ENCODE results near the gene SPPL2B. TPM values are rescaled to one million over a fixed set of nuclear protein-coding genes. Genes with fewer than 3 reads are reported as not detected.

The SPPL2B gene
- total RNA-seq, 1 donor from 2014 or later, result 77.0 TPM

- H3K27ac Mint-ChIP-seq (ENCODE audit: unreplicated experiment), result peak overlapping the region; percentile 23
- H3K4me1 Mint-ChIP-seq (ENCODE audit: unreplicated experiment), result peaks cover 19% of the 10 kb centered on the region
- DNase-seq (ENCODE audit: extremely low spot score, unreplicated experiment), result no peak
- H3K36me3 Mint-ChIP-seq (ENCODE audit: unreplicated experiment), result no peaks in the 10 kb centered on the region
- TF ChIP-seq, protein P1, sequence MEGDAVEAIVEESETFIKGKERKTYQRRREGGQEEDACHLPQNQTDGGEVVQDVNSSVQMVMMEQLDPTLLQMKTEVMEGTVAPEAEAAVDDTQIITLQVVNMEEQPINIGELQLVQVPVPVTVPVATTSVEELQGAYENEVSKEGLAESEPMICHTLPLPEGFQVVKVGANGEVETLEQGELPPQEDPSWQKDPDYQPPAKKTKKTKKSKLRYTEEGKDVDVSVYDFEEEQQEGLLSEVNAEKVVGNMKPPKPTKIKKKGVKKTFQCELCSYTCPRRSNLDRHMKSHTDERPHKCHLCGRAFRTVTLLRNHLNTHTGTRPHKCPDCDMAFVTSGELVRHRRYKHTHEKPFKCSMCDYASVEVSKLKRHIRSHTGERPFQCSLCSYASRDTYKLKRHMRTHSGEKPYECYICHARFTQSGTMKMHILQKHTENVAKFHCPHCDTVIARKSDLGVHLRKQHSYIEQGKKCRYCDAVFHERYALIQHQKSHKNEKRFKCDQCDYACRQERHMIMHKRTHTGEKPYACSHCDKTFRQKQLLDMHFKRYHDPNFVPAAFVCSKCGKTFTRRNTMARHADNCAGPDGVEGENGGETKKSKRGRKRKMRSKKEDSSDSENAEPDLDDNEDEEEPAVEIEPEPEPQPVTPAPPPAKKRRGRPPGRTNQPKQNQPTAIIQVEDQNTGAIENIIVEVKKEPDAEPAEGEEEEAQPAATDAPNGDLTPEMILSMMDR (IDR thresholded peaks at IDR 0.05), result no peak
- peaks cover 7% of the 10 kb centered on the region for H3K27me3 Mint-ChIP-seq (ENCODE audit: unreplicated experiment)
- no peak overlapping the region for H3K4me3 Mint-ChIP-seq (ENCODE audit: unreplicated experiment)
- peaks cover 4% of the 10 kb centered on the region for H3K9me3 Mint-ChIP-seq (ENCODE audit: unreplicated experiment)
These were observed 18.6 kb upstream of the SPPL2B start for GRCh38 chr19:2309734-2310362.

- no peak overlapping the region for H3K27ac Mint-ChIP-seq (ENCODE audit: unreplicated experiment)
- H3K27me3 Mint-ChIP-seq (ENCODE audit: unreplicated experiment), result peaks cover 7% of the 10 kb centered on the region
- no peak for DNase-seq (ENCODE audit: extremely low spot score, unreplicated experiment)
- H3K36me3 Mint-ChIP-seq (ENCODE audit: unreplicated experiment), result no peaks in the 10 kb centered on the region
- peaks cover 27% of the 10 kb centered on the region for H3K4me1 Mint-ChIP-seq (ENCODE audit: unreplicated experiment)
- TF ChIP-seq, protein P1 (IDR thresholded peaks at IDR 0.05), result no peak
- H3K9me3 Mint-ChIP-seq (ENCODE audit: unreplicated experiment), result peaks cover 9% of the 10 kb centered on the region
- H3K4me3 Mint-ChIP-seq (ENCODE audit: unreplicated experiment), result no peak overlapping the region
These were observed 17.4 kb upstream of the SPPL2B start for GRCh38 chr19:2311093-2311492.

DNA sequence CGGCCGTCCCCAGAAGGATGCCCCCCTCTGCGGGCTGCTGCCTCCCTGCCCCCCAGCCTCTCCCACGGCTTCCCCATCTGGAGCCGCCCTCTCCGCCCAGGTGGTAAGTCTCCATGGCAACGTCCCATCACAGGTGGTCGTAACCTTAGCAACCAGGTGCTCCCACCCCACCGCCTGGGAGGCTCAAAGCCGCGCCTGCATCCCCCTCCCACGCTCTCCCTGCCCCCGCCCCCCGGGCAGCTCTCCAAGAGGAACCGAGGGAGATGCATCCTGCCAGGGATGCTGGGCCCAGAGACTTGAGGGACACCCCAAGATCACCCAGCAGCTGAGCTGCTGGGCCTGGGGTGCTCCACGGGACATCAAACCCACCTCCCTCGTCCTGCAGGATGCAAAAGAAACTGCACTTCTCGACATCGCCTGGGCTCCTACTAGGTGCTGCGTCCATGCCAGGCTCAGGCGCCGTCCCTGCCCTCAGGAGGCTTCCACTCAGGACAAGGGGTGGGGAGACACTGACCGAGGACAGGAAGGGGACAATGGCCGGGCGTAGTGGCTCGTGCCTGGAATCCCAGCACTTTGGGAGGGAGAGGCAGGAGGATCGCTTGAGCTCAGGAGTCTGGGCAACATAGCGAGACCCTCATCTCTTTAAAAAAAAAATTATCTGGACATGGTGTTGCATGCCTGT, 15.5 kb upstream of the SPPL2B start:
- H3K36me3 Mint-ChIP-seq (ENCODE audit: unreplicated experiment), result no peaks in the 10 kb centered on the region
- peaks cover 9% of the 10 kb centered on the region for H3K9me3 Mint-ChIP-seq (ENCODE audit: unreplicated experiment)
- H3K4me3 Mint-ChIP-seq (ENCODE audit: unreplicated experiment), result no peak overlapping the region
- H3K27me3 Mint-ChIP-seq (ENCODE audit: unreplicated experiment), result peaks cover 4% of the 10 kb centered on the region
- no peak overlapping the region for H3K27ac Mint-ChIP-seq (ENCODE audit: unreplicated experiment)
- H3K4me1 Mint-ChIP-seq (ENCODE audit: unreplicated experiment), result peaks cover 39% of the 10 kb centered on the region
- TF ChIP-seq, protein P1 (IDR thresholded peaks at IDR 0.05), result no peak
- DNase-seq (ENCODE audit: extremely low spot score, unreplicated experiment), result no peak

GRCh38 chr19:2315121-2315817, 13.2 kb upstream of the SPPL2B start:
- H3K36me3 Mint-ChIP-seq (ENCODE audit: unreplicated experiment), result no peaks in the 10 kb centered on the region
- peaks cover 30% of the 10 kb centered on the region for H3K4me1 Mint-ChIP-seq (ENCODE audit: unreplicated experiment)
- DNase-seq (ENCODE audit: extremely low spot score, unreplicated experiment), result no peak
- H3K4me3 Mint-ChIP-seq (ENCODE audit: unreplicated experiment), result no peak overlapping the region
- H3K27ac Mint-ChIP-seq (ENCODE audit: unreplicated experiment), result peak overlapping the region; percentile 82
- no peaks in the 10 kb centered on the region for H3K27me3 Mint-ChIP-seq (ENCODE audit: unreplicated experiment)
- TF ChIP-seq, protein P1 (IDR thresholded peaks at IDR 0.05), result no peak
- H3K9me3 Mint-ChIP-seq (ENCODE audit: unreplicated experiment), result peaks cover 9% of the 10 kb centered on the region

GRCh38 chr19:2315818-2316353, 12.6 kb upstream of the SPPL2B start:
- peaks cover 28% of the 10 kb centered on the region for H3K4me1 Mint-ChIP-seq (ENCODE audit: unreplicated experiment)
- no peaks in the 10 kb centered on the region for H3K36me3 Mint-ChIP-seq (ENCODE audit: unreplicated experiment)
- H3K4me3 Mint-ChIP-seq (ENCODE audit: unreplicated experiment), result no peak overlapping the region
- peak overlapping the region; percentile 82 for H3K27ac Mint-ChIP-seq (ENCODE audit: unreplicated experiment)
- H3K27me3 Mint-ChIP-seq (ENCODE audit: unreplicated experiment), result no peaks in the 10 kb centered on the region
- peaks cover 9% of the 10 kb centered on the region for H3K9me3 Mint-ChIP-seq (ENCODE audit: unreplicated experiment)
- peak; percentile 90 for DNase-seq (ENCODE audit: extremely low spot score, unreplicated experiment)
- TF ChIP-seq, protein P1 (IDR thresholded peaks at IDR 0.05), result peak; percentile 77

Data from osteocyte (in vitro differentiated cells).